Ishikawa (cell line): ENCODE measurements around the gene IDH3A.

Experiments used
- CREB1 ChIP-seq: IDR thresholded peaks from 2 replicates; pipeline ENCODE4 v1.6.1; 2012; ENCODE audit warnings: low read depth
- EGR1 ChIP-seq: IDR thresholded peaks from 2 replicates; pipeline ENCODE4 v1.6.1; 2012
- EP300 ChIP-seq: IDR thresholded peaks from 2 replicates; pipeline ENCODE4 v1.6.1; 2012; ENCODE audit warnings: borderline replicate concordance
- MAX ChIP-seq: IDR thresholded peaks from 2 replicates; pipeline ENCODE4 v1.6.1; 2012
- NFIC ChIP-seq: IDR thresholded peaks from 2 replicates; pipeline ENCODE4 v1.6.1; 2012
- RAD21 ChIP-seq: IDR thresholded peaks from 2 replicates; pipeline ENCODE4 v1.6.1; 2012; ENCODE audit warnings: low read depth
- TAF1 ChIP-seq: IDR thresholded peaks from 2 replicates; pipeline ENCODE4 v1.6.1; 2012; ENCODE audit warnings: low read depth, mild to moderate bottlenecking
- TCF12 ChIP-seq: IDR thresholded peaks from 2 replicates; pipeline ENCODE4 v1.6.1; 2012; ENCODE audit warnings: low read depth
- TEAD4 ChIP-seq: IDR thresholded peaks from 2 replicates; pipeline ENCODE4 v1.6.1; 2012
- YY1 ChIP-seq: IDR thresholded peaks from 2 replicates; pipeline ENCODE4 v1.6.1; 2012; ENCODE audit warnings: low read depth
- ZBTB7A ChIP-seq: IDR thresholded peaks from 2 replicates; pipeline ENCODE4 v1.6.1; 2012; ENCODE audit warnings: low read depth
- TF ChIP-seq, protein P1 (sequence below): IDR thresholded peaks from 2 replicates; pipeline ENCODE4 v1.6.1; 2012
- TF ChIP-seq, protein P2 (sequence below): IDR thresholded peaks from 2 replicates; pipeline ENCODE4 v1.6.1; 2012; ENCODE audit warnings: low read depth, mild to moderate bottlenecking

The IDH3A gene

DNA sequence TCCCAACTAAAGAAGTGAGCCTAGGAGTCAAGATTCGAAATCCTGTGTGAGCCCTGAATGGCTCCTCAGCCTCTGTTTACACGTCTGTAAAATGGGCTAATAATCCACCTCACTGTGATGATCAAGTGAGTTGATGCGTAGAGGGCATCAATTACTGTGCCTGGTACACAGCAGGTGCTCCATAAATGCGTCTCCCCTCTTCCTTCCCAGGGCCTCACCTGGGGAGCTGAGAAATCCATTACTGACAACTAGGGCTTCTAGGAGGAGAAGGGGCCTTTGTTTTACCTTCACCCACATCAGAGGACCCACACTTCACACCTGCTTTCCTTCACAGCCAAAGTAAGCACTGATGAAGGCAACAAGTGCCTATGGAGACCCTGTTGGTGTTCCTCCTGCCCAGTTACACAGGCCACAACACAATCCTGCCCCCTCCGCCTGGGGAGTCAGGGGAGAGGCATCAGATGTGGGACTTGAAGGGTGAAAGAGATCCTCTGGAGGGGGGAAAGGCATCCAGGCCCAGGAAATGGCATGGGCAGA, 19.3 kb upstream of the IDH3A start:
- TF ChIP-seq CREB1 (no peak), NFIC (no peak), RAD21 (no peak), EP300 (no peak)
- TF ChIP-seq, protein P1, sequence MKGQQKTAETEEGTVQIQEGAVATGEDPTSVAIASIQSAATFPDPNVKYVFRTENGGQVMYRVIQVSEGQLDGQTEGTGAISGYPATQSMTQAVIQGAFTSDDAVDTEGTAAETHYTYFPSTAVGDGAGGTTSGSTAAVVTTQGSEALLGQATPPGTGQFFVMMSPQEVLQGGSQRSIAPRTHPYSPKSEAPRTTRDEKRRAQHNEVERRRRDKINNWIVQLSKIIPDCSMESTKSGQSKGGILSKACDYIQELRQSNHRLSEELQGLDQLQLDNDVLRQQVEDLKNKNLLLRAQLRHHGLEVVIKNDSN: no peak
- TF ChIP-seq, protein P2, sequence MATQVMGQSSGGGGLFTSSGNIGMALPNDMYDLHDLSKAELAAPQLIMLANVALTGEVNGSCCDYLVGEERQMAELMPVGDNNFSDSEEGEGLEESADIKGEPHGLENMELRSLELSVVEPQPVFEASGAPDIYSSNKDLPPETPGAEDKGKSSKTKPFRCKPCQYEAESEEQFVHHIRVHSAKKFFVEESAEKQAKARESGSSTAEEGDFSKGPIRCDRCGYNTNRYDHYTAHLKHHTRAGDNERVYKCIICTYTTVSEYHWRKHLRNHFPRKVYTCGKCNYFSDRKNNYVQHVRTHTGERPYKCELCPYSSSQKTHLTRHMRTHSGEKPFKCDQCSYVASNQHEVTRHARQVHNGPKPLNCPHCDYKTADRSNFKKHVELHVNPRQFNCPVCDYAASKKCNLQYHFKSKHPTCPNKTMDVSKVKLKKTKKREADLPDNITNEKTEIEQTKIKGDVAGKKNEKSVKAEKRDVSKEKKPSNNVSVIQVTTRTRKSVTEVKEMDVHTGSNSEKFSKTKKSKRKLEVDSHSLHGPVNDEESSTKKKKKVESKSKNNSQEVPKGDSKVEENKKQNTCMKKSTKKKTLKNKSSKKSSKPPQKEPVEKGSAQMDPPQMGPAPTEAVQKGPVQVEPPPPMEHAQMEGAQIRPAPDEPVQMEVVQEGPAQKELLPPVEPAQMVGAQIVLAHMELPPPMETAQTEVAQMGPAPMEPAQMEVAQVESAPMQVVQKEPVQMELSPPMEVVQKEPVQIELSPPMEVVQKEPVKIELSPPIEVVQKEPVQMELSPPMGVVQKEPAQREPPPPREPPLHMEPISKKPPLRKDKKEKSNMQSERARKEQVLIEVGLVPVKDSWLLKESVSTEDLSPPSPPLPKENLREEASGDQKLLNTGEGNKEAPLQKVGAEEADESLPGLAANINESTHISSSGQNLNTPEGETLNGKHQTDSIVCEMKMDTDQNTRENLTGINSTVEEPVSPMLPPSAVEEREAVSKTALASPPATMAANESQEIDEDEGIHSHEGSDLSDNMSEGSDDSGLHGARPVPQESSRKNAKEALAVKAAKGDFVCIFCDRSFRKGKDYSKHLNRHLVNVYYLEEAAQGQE: no peak

GRCh38 chr15:78130466-78131294, 18.5 kb upstream of the IDH3A start:
- TF ChIP-seq, protein P2: no peak
- no peak for TF ChIP-seq EGR1
- TF ChIP-seq YY1: no peak
- no peak for TF ChIP-seq TCF12
- no peak for TF ChIP-seq MAX
- no peak for TF ChIP-seq TAF1
- TF ChIP-seq RAD21: no peak
- TF ChIP-seq TEAD4: no peak

DNA sequence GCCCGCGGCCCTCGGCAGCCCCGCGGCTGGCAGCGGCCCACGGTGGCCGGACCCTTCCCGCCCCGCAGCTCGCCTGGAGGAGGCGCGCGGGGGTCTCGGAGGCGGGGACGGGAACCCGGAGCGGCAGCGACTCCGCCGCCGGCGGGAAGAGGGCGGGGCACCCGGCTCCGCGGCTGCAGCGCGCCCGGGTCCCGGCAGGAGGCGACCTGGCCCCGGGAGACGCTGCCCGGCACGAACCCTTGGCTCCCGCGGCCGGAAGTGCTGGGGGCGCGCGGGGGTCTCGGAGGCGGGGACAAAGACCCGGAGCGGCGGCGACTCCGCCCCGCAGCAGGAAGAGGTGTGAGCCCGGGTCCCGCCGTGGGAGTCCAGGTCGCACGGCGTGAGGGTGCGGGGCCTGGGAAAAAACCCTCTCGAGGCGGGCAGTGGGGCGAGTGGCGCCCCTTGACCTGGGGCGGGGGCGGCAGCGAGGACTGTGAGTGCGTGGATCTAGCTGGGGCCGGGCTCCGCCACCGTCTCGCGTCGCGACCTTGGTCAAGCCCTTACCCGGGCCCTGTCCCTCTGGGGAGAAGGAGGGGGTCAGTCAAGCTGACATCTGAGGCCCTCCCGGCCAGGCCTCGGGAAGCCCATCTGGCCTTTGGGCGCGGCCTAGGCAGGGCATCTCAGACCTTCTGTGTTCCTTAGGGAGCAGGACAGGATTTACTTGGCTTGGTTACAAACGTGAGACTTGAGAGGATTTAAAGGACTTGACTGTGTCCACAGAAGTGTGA, 17.7 kb upstream of the IDH3A start, which contains the start of gene CIB2:
CIB2 (minus strand) TSS at position 151 of the 767 bp plus-strand sequence. CDS start 230 bp downstream, outside the sequence.
- TF ChIP-seq, protein P1: no peak
- TF ChIP-seq TCF12 (peak; percentile 47; the same call in 1 of the 2 replicates), TAF1 (peak; percentile 42; the same call in 1 of the 2 replicates), MAX (peak; percentile 48), NFIC (no peak), RAD21 (peak; percentile 63; the same call in 1 of the 2 replicates), ZBTB7A (peak; percentile 100)
- TF ChIP-seq, protein P2: no peak

DNA sequence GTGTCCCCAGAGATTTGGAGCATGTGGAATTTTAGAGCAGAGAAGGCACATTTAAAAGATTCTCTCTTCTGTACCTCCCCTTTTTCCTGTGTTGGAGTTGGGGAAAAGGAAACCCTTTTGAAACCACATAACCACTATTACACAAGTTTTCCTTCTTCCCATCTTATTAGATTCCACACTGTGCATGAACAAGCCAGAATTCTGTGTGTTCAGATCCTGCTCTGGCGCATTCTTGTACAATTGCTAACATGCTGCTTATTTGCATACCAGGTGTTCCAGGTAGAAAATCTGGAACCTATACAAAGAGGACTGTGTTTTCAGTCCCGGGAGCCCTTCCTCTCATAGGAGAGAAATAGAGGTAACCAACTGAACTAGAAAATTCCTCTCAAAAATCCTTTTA, 15.4 kb upstream of the IDH3A start:
- TF ChIP-seq EGR1: no peak
- TF ChIP-seq TAF1: no peak
- TF ChIP-seq TEAD4: peak; percentile 51
